ENCODE data around the gene ARSK. TPM values are rescaled to one million over a fixed set of nuclear protein-coding genes. Genes with fewer than 3 reads are reported as not detected.

Gene ARSK
- polyA plus RNA-seq, 1 of the 3 experiments (the other 2 are of a cell fraction), result 5.6 TPM

- no peaks in the 10 kb centered on the region for H3K4me1 ChIP-seq (ENCODE audit: control insufficient read depth in 1 of 2, insufficient read depth in 2 of 2, low read depth in 1 of 2, low read length in 1 of 2)
- CTCF ChIA-PET, result no interaction called here
- 98% methylated on average over 5 of the region's 5 CpGs for WGBS (ENCODE audit: low lambda C conversion rate)
These were observed 50.9 kb downstream of the ARSK start for GRCh38 chr5:95605786-95606185.

GRCh38 chr5:95606419-95606818 is 51.5 kb downstream of the ARSK start:
- H2AFZ ChIP-seq (ENCODE audit: low read depth), result no peak overlapping the region
- H4K20me1 ChIP-seq (ENCODE audit: insufficient read depth), result no peaks in the 10 kb centered on the region
- no peak for DNase-seq
- no peak overlapping the region for H3K4me3 ChIP-seq (ENCODE audit: low read depth in 2 of 2, low read length in 1 of 2)
- H3K4me2 ChIP-seq, result no peak overlapping the region
- H3K79me2 ChIP-seq (ENCODE audit: insufficient read depth), result no peaks in the 10 kb centered on the region
- H3K27me3 ChIP-seq (ENCODE audit: insufficient read depth), result no peaks in the 10 kb centered on the region
- H3K27ac ChIP-seq (ENCODE audit: low read depth in 2 of 2, low read length in 1 of 2), result no peak overlapping the region
- peaks cover 0 to 5% of the 10 kb centered on the region in 2 experiments for H3K36me3 ChIP-seq (replicated peaks in 1 of 2; ENCODE audit: control insufficient read depth in 1 of 2, insufficient read depth in 2 of 2, low read length in 1 of 2)
- no peaks in the 10 kb centered on the region for H3K9me3 ChIP-seq
- WGBS (ENCODE audit: low lambda C conversion rate), result 95% methylated on average over 1 of the region's 1 CpG
- H3K4me1 ChIP-seq (ENCODE audit: control insufficient read depth in 1 of 2, insufficient read depth in 2 of 2, low read depth in 1 of 2, low read length in 1 of 2), result no peaks in the 10 kb centered on the region
- ChIA-PET CTCF (no interaction called here), POLR2A (no interaction called here)
- H3K9me2 ChIP-seq, result no peaks in the 10 kb centered on the region
- H3K9ac ChIP-seq, result no peak overlapping the region
- no peaks in the 10 kb centered on the region for H3F3A ChIP-seq (replicated peaks; ENCODE audit: insufficient read depth)
- TF ChIP-seq NRF1 (IDR thresholded peaks at IDR 0.05; ENCODE audit: low read depth, low read length) (no peak), USF1 (IDR thresholded peaks at IDR 0.05; ENCODE audit: borderline replicate concordance, low read depth) (no peak), IRF3 (IDR thresholded peaks at IDR 0.05; ENCODE audit: low read depth, low read length) (no peak), REST (IDR thresholded peaks at IDR 0.05; ENCODE audit: low read depth, low read length) (no peak), EZH2phosphoT487 (IDR thresholded peaks at IDR 0.05; ENCODE audit: borderline replicate concordance, low read depth) (no peak), RFX5 (IDR thresholded peaks at IDR 0.05; ENCODE audit: low read length) (no peak), FOXJ3 (CRISPR knock-in tag; IDR thresholded peaks at IDR 0.05) (no peak), TAF1 (IDR thresholded peaks at IDR 0.05; ENCODE audit: borderline replicate concordance, low read depth, low read length) (no peak), NFIC (IDR thresholded peaks at IDR 0.05; ENCODE audit: borderline replicate concordance) (no peak), MEF2A (IDR thresholded peaks at IDR 0.05; ENCODE audit: borderline replicate concordance, low read depth) (no peak), RCOR1 (IDR thresholded peaks at IDR 0.05; ENCODE audit: low read length) (no peak), RAD21 (IDR thresholded peaks at IDR 0.05; ENCODE audit: low read length) (no peak), TEAD4 (IDR thresholded peaks at IDR 0.05; ENCODE audit: borderline replicate concordance, insufficient read depth) (no peak), MXI1 (IDR thresholded peaks at IDR 0.05; ENCODE audit: low read depth, low read length) (no peak)

More at GRCh38 chr5:95605786-95606185, 50.9 kb downstream of the ARSK start:
- peaks cover 0 to 10% of the 10 kb centered on the region in 2 experiments for H3K36me3 ChIP-seq (replicated peaks in 1 of 2; ENCODE audit: control insufficient read depth in 1 of 2, insufficient read depth in 2 of 2, low read length in 1 of 2)
- H3K4me3 ChIP-seq (ENCODE audit: low read depth in 2 of 2, low read length in 1 of 2), result no peak overlapping the region
- no peaks in the 10 kb centered on the region for H3K27me3 ChIP-seq (ENCODE audit: insufficient read depth)
- H3F3A ChIP-seq (replicated peaks; ENCODE audit: insufficient read depth), result no peaks in the 10 kb centered on the region
- POLR2A ChIA-PET, result no interaction called here
- H3K27ac ChIP-seq (ENCODE audit: low read depth in 2 of 2, low read length in 1 of 2), result no peak overlapping the region
- no peak overlapping the region for H3K4me2 ChIP-seq
- no peak overlapping the region for H3K9ac ChIP-seq
- H2AFZ ChIP-seq (ENCODE audit: low read depth), result no peak overlapping the region
- no peaks in the 10 kb centered on the region for H3K9me3 ChIP-seq
- TF ChIP-seq CHD2 (IDR thresholded peaks at IDR 0.05; ENCODE audit: low read length, partially characterized antibody) (no peak), TAF1 (IDR thresholded peaks at IDR 0.05; ENCODE audit: borderline replicate concordance, low read depth, low read length) (no peak), TEAD4 (IDR thresholded peaks at IDR 0.05; ENCODE audit: borderline replicate concordance, insufficient read depth) (no peak), SMC3 (IDR thresholded peaks at IDR 0.05; ENCODE audit: low read depth, low read length) (no peak), EP300 (IDR thresholded peaks at IDR 0.05; ENCODE audit: borderline replicate concordance in 1 of 2, low read depth in 1 of 2, low read length in 1 of 2) (no peak), FOXJ3 (CRISPR knock-in tag; IDR thresholded peaks at IDR 0.05) (no peak), PBX3 (IDR thresholded peaks at IDR 0.05) (no peak), MEF2A (IDR thresholded peaks at IDR 0.05; ENCODE audit: borderline replicate concordance, low read depth) (no peak), FOSL2 (IDR thresholded peaks at IDR 0.05; ENCODE audit: borderline replicate concordance, low read depth) (no peak)
- H3K9me2 ChIP-seq, result no peaks in the 10 kb centered on the region
- H3K79me2 ChIP-seq (ENCODE audit: insufficient read depth), result no peaks in the 10 kb centered on the region
- H4K20me1 ChIP-seq (ENCODE audit: insufficient read depth), result no peaks in the 10 kb centered on the region
- DNase-seq, result no peak

Data from SK-N-SH (cell line).